MV-4-11 (cell line): ENCODE results near the gene SLC37A3.
"Not testable (repeated sequence)": the region's sequence is repeated elsewhere in the genome, so short reads cannot be mapped to it uniquely, and the experiment has no call there.

Experiments used
- DNase-seq: peaks from one replicate; lab custom pipeline; 2025; lab: John Stamatoyannopoulos, UW

The SLC37A3 gene

DNA sequence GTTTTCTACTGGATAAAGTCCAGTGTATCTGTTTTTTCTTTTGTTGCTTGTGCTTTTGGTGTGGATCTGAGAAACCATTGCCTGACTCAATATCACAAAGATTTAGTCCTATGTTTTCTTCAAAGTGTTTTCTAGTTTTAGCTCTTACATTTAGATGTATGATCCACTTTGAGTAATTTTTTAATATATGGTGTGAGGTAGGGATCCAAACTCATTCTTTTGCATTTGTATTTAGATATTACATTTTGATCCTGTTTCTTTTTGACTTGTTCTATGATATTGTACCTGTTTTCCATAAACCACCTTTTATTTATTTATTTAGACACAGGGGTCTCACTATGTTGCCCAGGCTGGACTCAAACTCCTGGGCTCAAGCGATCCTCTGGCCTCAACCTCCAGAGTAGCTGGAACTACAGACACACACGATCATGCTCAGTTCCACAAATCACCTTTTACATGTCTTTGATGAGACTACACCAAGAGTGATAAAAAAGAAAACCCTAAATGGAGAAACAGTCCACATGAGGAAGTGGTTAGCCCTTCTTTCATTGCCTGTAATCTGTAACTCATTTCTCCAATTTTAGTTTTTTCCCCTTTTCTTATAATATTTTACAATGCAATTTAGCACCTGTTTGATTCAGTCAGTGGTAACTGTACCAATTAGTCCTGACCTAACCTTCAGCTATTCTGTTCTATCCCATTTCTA, 86.0 kb downstream of the SLC37A3 start:
- peak; percentile 71 for DNase-seq

DNA sequence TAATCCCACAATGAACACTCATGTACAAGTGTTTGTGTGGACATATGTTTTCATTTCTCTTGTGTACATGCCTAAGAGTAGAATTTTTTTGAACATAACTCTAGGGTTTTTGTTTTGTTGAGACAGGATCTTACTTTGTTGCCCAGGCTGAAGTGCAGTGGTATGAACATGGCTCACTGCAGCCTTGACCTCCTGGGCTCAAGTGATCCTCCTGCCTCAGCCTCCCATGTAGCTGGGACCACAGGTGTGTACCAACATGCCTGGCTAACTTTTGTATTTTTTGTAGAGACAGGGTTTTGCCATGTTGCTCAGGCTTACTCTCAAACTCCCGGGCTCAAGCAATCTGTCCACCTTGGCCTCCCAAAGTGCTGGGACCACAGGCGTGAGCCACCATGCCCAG, 87.2 kb downstream of the SLC37A3 start:
- not testable (repeated sequence) for DNase-seq

DNA sequence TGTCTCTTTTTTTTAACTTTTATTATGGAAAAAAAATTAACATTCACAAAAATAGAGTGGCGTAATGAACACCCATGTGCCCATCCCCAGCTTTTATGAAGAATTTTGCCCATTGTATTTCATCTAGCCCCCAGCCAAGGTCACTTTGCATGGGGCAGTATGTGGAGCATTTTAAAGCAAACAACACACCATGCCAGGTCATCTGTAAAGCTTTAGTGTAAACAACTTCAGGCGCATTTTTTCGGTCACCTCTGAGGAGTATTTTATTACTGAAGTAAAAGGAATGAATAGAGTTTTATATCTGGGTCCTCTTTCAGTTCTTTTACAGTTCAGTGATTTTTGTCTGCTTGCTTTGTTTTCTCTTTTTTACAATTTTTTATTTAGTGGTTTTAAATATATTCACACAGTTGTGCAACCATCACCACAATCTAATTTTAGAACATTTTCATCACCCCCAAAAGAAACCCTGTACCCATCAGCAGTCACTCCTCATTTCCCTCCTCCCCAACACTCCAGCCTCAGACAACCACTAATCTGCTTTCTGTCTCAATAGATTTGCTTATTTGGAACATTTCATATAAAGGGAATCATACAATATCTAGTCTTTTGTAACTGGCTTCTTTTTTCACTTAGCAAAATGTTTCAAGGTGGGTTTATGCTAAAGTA, 87.9 kb downstream of the SLC37A3 start:
- peak; percentile 24 for DNase-seq

DNA sequence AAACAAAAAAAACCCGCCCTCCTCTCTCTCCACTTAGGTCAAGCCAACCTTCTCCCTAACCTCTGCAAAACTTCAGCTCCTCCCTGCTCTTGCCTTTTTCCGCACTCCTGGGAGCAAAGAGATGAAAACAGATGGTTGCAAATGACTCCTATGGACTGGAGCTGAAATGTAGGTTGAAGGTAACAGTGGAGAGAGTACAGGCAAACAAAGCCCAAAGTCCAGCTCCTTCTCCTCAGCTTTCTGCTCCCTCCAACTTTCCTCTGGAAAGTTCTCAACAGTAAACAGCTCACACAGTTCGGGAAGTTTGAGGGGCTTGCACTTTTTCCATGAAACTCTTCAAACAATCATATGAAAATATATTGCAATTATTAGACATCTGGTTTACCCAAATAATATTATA, 90.3 kb downstream of the SLC37A3 start:
- DNase-seq, result no peak

DNA sequence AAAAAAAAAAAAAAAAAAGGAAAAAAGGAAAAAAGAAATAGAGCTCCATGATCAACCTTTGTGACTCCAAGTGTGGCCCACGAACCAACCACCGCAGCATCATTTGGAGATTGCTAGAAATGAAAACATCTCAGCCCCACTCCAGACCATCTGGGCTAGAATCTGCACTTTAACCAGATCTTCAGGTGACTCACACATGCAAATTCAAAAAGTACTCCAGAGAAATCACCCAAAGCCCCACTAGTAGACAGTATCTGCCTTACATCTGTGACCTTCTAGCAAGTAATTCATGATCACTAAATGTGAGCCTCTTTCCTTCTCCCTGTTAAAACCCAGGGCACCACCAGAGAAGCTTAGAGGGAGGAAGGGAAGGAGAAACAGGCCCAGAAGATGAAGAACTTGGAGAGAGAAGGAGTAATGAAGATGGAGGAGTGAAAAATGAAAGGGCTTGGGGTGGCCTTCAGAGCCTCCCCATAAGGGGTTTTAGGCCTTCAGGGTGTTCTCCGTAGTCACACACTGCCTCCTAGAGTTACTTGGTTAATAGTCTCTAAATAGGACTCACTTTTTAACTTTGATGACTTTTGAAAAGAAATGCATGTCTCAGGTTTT, 94.0 kb downstream of the SLC37A3 start:
- DNase-seq, result peak; percentile 9

DNA sequence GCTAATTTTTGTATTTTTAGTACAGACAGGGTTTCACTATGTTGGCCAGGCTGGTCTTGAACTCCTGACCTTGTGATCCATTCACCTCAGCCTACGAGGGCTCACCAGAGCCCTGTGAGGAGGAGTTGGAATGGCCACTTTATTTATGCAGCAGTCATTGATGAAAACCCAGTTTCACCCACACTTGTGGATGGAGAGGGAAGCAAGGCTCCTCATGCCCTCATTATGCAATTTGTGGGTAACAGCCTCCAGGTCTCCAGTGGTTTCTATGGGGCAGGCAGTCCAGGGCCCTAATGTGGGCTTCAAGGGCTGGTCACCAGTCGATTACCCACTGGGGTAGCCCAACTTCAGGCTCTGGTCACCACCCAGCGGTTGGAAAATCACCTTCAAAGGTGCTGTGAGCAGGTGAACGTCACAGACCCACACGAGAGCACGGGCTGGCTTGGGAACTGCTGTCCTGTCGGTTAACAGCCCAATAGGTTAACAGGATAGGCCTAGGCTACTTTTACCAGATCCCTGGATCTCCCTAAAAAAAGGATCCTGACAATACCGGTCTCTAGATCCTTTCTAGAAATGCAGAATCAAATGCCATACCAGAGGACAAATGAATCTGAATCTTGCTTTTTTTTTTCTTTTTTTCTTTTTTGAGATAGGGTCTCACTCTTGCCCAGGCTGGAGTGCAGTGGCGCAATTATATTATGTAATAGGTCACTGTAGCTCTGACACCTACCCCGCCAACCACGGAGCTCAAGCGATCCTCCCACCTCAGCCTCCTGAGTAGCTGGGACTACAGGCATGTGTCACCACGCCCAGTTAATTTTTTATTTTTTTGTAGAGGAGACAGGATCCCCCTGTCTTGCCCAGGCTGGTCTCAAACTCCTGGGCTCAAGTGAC, 97.8 kb downstream of the SLC37A3 start:
- peak; percentile 22 for DNase-seq

DNA sequence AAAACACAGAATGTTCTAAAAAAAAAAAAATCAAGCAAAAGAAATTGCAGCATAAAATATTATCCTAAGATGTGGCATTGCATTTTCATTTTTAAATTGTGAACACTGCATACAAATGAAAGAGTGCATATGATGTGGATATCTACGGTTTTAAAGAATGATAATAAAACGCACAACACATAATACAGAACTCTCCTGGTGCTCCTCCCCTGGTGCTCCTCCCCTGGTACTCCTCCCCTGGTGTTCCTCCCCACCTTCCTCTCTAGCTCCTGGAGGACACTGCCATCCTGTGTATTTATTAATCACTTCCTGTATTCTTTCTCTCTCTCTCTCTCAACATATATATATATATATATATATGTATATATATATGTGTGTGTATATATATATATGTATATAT, 100.1 kb downstream of the SLC37A3 start:
- no peak for DNase-seq

DNA sequence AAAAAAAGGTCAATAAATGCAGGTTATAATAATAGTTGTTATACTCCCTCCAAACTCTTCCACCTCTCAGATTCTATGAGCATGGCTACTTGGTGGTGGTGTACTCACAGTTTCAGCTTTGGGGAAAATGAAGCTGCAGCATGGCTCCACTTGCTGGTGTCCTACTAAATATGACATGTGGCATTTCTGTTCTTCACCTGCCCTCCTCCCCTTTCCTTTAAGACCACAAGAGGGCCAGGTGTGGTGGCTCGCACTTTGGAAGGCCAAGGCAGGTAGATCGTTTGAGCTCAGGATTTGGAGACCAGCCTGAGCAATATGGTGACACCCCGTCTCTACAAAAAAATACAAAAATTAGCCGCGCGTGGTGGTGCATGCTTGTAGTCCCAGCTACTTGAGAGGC, 101.1 kb downstream of the SLC37A3 start:
- DNase-seq, result no peak

DNA sequence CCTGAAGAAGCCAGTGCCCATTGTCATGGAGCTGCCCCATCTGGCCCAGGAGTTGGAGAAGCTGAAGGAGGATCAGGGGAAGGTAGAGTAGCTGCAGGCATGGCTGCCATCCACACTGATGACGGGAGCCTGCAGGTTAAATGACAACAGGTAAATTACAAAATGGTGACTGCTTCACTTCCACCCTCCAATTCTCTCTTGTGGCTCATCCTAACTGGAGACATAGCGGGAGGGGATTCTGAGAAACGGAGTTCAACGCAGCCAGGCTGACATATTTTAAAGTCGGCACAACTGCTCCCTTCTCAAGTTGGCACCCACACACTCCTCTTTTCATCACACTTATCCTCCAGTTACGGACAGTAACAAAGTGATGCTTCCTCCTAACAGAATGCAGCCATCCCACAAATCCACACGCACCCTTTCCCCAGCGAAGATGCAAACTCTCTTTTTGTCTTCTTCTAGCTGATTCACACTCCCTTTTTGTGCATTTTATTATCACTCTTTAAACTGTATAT, 103.0 kb downstream of the SLC37A3 start:
- DNase-seq, result no peak

DNA sequence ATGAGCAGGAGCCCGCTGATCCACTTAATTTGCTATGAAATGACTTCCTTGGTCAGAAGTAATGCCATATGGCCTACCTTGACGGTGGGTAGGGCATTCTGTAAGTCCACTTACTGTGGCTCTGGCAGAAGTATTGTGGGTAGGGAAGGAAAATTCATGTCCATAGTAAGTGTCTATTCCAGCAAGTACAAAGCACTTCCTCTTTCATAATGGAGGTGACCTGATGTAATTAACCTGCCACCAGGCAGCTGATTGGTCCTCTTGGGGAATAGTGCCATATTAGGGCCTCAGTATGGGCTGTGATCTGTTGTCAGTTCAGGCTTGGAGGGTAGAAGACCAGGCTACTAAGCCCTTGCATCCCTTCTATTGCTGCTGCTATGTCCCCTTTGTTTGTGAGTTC, 103.9 kb downstream of the SLC37A3 start:
- peak; percentile 27 for DNase-seq

DNA sequence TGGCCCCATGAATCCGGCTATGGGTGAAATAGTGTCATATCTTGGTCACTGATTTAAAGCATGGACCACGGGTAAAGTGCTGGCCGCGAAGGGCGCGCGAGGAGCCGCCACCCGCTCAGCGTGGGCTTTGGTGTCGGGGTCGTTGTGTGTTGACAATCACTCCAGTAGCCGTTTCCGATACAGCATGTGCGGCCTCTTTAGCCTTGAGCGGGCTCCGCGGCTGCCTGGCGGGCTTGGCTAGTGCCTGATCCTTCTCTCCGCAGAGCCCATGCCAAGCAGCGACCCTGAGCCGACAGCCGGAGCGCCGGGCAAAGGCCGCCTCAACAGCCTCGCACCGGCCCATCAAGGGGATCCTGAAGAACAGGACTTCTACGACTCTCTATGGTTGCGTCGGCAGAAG, 105.9 kb downstream of the SLC37A3 start:
- DNase-seq, result no peak

DNA sequence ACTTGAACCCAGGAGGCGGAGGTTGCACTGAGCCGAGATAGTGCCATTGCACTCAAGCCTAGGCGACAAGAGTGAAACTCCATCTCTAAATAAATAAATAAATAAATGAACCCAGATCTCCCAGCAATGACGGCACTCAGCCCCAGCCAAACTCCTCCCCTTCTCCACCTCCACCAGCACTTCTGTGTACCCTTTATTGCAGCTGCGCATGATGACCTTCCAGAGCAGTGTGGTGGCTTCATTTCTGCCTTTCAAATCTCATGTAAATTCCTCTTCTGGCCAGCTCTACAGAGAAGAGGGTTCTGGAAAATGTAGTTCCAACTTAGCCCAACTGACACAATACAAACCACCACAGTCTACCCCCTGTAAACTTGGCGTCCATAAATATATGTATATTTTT, 108.5 kb downstream of the SLC37A3 start:
- DNase-seq, result no peak

DNA sequence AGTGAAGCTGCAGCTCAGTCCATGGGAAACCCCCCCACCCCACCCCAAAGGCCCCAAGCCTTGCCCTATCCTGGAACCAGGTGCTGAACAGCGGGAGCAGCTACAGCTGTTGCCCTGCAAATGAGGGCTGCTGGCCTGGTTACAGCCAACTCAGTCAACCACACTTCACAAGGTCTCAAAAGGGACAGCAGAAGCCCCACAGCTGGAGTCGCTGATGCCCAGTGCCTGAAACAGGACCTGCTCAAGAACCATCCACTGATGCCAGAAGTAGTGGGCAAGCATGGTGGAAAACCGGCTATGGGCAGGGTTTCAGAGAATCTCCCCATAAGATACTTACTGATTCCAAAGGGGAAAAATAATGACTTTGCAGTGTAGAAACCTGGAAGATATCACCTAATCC, 110.3 kb downstream of the SLC37A3 start:
- no peak for DNase-seq

DNA sequence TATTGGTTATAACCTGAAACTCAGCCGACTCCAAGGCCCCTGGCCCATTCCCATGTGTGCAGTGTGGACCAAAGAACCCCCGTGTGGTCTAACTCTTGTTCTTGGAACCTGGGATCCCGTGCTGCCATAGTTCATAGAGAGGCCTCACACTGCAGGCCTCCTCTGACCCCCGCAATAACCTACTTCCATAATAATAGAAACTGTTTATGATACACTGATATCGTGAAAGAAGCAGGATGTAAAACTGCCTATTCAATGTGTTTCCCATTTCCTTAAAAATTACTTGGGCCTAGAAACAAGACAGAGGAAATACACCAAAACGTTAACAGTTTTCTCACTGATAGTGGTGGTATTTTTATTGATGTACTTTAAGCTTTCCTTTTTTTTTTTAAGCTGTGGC, 112.4 kb downstream of the SLC37A3 start:
- no peak for DNase-seq

DNA sequence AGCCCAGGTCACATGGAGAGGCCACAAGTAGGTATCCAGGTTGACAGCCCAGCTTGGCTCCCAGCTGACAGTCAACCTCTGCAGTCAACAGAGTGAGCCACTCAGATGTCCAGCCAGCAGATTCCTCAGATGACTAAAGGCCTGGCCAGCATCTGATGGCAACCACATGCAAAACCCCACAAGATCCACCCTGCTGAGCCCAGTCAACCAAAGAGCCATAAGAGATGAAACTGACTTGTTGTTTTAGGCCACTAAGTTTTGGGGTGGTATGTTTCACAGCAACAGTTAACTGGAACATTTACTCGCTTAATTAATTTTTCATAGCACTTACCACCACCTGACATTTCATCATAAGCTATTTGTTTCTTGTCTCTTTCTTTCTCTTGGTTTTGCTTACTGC, 114.3 kb downstream of the SLC37A3 start:
- DNase-seq, result no peak
